MM.1S (cell line): ENCODE measurements around the gene NUP62.

ENCODE experiments used
- DNase-seq: peaks from one replicate; pipeline ENCODE4 v3.0.0-alpha.2; 2015
- H2AFZ ChIP-seq: fragments of 300-600 bp; sonication (generic); 2 replicates; pipeline ENCODE4 v1.6.0; 2016; ENCODE audit warnings: antibody characterized with exemption, low read length
- H3F3A ChIP-seq: fragments of 300-600 bp; sonication (generic); 2 replicates; pipeline ENCODE4 v1.6.1; 2016; ENCODE audit warnings: mild to moderate bottlenecking, antibody characterized with exemption, low read length, moderate library complexity, mixed read lengths; ENCODE audit not compliant: insufficient read depth
- H3K27ac ChIP-seq: fragments of 300-600 bp; sonication (generic); 2 replicates; pipeline ENCODE4 v1.5.1; 2016; ENCODE audit warnings: mild to moderate bottlenecking, low read length
- H3K27me3 ChIP-seq: fragments of 300-600 bp; sonication (generic); replicated peaks from 2 replicates; pipeline ENCODE4 v1.6.0; 2016; ENCODE audit warnings: low read length; ENCODE audit not compliant: insufficient read depth
- H3K36me3 ChIP-seq: fragments of 300-600 bp; sonication (generic); replicated peaks from 2 replicates; pipeline ENCODE4 v1.6.1; 2016; ENCODE audit warnings: mild to moderate bottlenecking, low read length, mixed read lengths; ENCODE audit not compliant: insufficient read depth
- H3K4me1 ChIP-seq: fragments of 300-600 bp; sonication (generic); 2 replicates; pipeline ENCODE4 v1.6.1; 2016; ENCODE audit warnings: low read length, mixed read lengths
- H3K4me2 ChIP-seq: fragments of 300-600 bp; sonication (generic); 2 replicates; pipeline ENCODE4 v1.6.0; 2016; ENCODE audit warnings: low read depth, low read length
- H3K4me3 ChIP-seq: fragments of 300-600 bp; sonication (generic); 2 replicates; pipeline ENCODE4 v1.5.1; 2016; ENCODE audit warnings: low read length, mixed read lengths
- H3K79me2 ChIP-seq: fragments of 300-600 bp; sonication (generic); 2 replicates; pipeline ENCODE4 v1.6.1; 2016; ENCODE audit warnings: mixed run types, low read length, mixed read lengths
- H3K9ac ChIP-seq: fragments of 300-600 bp; sonication (generic); 2 replicates; pipeline ENCODE4 v1.6.1; 2016; ENCODE audit warnings: low read length, mixed read lengths
- H3K9me2 ChIP-seq: fragments of 300-600 bp; sonication (generic); replicated peaks from 2 replicates; pipeline ENCODE4 v1.6.1; 2016; ENCODE audit warnings: mild to moderate bottlenecking, low read length, mixed read lengths; ENCODE audit not compliant: insufficient read depth
- H3K9me3 ChIP-seq: fragments of 300-600 bp; sonication (generic); replicated peaks from 2 replicates; pipeline ENCODE4 v1.6.1; 2016; ENCODE audit warnings: mild to moderate bottlenecking, low read length, mixed read lengths; ENCODE audit not compliant: insufficient read depth
- H4K20me1 ChIP-seq: fragments of 300-600 bp; sonication (generic); 2 replicates; pipeline ENCODE4 v1.6.1; 2016; ENCODE audit warnings: mild to moderate bottlenecking, low read length, moderate library complexity, mixed read lengths; ENCODE audit not compliant: insufficient read depth
- EZH2 ChIP-seq: fragments of 300-600 bp; sonication (generic); optimal IDR thresholded peaks from 2 replicates; pipeline ENCODE3; 2017; ENCODE audit warnings: low read depth, mild to moderate bottlenecking, antibody characterized with exemption, low read length, mixed read lengths
- EZH2phosphoT487 ChIP-seq: fragments of 300-600 bp; sonication (generic); IDR thresholded peaks from 2 replicates; pipeline ENCODE4 v1.6.1; 2018; ENCODE audit warnings: antibody characterized with exemption, low read length
- TF ChIP-seq, protein P1 (sequence below): fragments of 300-600 bp; sonication (generic); IDR thresholded peaks from 2 replicates; pipeline ENCODE4 v1.5.1; 2016; ENCODE audit warnings: antibody characterized with exemption, low read length, mixed read lengths

NUP62 gene

DNA sequence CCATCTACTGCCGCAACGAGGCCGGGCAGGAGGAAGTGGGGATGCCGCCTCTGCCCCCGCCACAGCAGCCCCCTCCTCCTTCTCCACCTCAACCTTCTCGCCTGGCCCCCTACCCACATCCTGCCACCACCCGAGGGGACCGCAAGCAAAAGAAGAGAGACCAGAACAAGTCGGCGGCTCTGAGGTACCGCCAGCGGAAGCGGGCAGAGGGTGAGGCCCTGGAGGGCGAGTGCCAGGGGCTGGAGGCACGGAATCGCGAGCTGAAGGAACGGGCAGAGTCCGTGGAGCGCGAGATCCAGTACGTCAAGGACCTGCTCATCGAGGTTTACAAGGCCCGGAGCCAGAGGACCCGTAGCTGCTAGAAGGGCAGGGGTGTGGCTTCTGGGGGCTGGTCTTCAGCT, 3.4 kb upstream of the NUP62 start:
- DNase-seq, result no peak
- H3K4me2 ChIP-seq, result no peak overlapping the region
- no peak overlapping the region for H3K9ac ChIP-seq
- no peak for TF ChIP-seq EZH2
- TF ChIP-seq, protein P1, sequence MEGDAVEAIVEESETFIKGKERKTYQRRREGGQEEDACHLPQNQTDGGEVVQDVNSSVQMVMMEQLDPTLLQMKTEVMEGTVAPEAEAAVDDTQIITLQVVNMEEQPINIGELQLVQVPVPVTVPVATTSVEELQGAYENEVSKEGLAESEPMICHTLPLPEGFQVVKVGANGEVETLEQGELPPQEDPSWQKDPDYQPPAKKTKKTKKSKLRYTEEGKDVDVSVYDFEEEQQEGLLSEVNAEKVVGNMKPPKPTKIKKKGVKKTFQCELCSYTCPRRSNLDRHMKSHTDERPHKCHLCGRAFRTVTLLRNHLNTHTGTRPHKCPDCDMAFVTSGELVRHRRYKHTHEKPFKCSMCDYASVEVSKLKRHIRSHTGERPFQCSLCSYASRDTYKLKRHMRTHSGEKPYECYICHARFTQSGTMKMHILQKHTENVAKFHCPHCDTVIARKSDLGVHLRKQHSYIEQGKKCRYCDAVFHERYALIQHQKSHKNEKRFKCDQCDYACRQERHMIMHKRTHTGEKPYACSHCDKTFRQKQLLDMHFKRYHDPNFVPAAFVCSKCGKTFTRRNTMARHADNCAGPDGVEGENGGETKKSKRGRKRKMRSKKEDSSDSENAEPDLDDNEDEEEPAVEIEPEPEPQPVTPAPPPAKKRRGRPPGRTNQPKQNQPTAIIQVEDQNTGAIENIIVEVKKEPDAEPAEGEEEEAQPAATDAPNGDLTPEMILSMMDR, result no peak
- TF ChIP-seq EZH2phosphoT487, result no peak
- H3K9me3 ChIP-seq, result no peaks in the 10 kb centered on the region
- H3K4me1 ChIP-seq, result peaks cover 9% of the 10 kb centered on the region
- H2AFZ ChIP-seq, result no peak overlapping the region
- H3K36me3 ChIP-seq, result peaks cover 2% of the 10 kb centered on the region; the same call in 1 of the 2 replicates
- no peak overlapping the region for H3K27ac ChIP-seq
- no peaks in the 10 kb centered on the region for H4K20me1 ChIP-seq
- no peak overlapping the region for H3K4me3 ChIP-seq
- H3F3A ChIP-seq, result peaks cover 3% of the 10 kb centered on the region
- H3K27me3 ChIP-seq, result no peaks in the 10 kb centered on the region
- H3K79me2 ChIP-seq, result peaks cover 16% of the 10 kb centered on the region
- H3K9me2 ChIP-seq, result no peaks in the 10 kb centered on the region

DNA sequence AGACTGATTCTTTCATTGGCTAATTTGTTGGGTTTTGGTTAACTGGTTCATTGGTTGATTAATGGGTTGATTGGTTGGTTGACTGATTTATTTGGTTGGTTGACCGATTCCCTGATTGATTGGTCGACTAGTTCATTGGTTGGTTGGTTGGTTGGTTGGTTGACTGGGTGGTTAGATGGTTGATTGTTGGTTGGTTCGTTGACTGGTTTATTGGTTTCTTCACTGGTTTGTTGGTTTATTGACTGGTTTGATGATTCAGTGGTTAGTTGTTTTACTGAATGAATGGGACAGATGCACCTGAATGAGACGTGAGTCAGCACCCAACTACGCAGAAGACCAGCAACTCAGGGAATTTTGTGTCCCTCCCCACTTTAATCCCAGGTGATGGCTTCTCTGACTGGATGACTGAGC, 2.7 kb upstream of the NUP62 start:
- H3F3A ChIP-seq, result peaks cover 3% of the 10 kb centered on the region
- peaks cover 16% of the 10 kb centered on the region for H3K4me1 ChIP-seq
- no peak overlapping the region for H3K4me3 ChIP-seq
- H3K9ac ChIP-seq, result no peak overlapping the region
- no peak for DNase-seq
- no peaks in the 10 kb centered on the region for H3K9me2 ChIP-seq
- H3K36me3 ChIP-seq, result peaks cover 6% of the 10 kb centered on the region; the same call in 1 of the 2 replicates
- no peak overlapping the region for H3K4me2 ChIP-seq
- TF ChIP-seq, protein P1, result no peak
- TF ChIP-seq EZH2phosphoT487 (no peak), EZH2 (no peak)
- no peaks in the 10 kb centered on the region for H3K27me3 ChIP-seq
- H3K9me3 ChIP-seq, result no peaks in the 10 kb centered on the region
- no peak overlapping the region for H3K27ac ChIP-seq
- no peaks in the 10 kb centered on the region for H4K20me1 ChIP-seq
- H2AFZ ChIP-seq, result no peak overlapping the region
- H3K79me2 ChIP-seq, result peaks cover 23% of the 10 kb centered on the region

DNA sequence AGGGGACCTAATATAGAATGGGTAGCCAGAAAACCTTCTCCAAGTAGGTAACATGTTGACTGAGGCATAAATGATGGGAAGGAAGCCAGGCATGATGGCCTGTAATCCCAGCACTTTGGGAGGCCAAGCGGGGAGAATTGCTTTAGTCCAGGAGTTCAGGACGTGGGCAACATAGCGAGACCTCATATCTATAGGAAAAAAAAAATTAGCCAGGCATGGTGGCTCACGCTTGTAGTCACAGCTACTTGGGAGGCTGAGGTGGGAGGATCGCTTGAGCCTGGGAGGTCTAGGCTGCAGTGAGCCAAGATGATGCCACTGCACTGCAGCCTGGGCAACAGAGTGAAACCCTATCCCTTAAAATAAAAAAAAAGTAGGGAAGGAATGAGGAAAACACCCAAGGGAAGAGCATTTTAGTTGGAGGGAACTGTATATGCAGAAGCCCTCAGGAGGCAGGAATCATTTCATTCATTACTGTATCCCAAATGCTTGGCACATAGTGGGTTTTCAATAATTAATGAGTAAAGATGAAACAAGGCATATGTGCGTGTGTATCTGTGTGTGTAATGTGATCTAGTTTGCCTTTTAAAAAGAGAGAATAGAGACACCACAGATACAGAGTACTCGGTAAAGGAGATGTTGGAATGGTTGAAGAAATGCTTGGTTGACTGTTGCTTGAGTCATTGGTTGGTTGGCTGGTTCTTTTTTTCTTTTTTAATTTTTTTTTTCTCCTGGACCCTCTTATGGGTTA, 2.2 kb upstream of the NUP62 start:
- peaks cover 17% of the 10 kb centered on the region for H3K4me1 ChIP-seq
- H3K36me3 ChIP-seq, result peaks cover 10% of the 10 kb centered on the region; the same call in 1 of the 2 replicates
- H3K4me2 ChIP-seq, result no peak overlapping the region
- H3K27ac ChIP-seq, result no peak overlapping the region
- no peak overlapping the region for H3K9ac ChIP-seq
- no peak for DNase-seq
- no peaks in the 10 kb centered on the region for H3K9me3 ChIP-seq
- peaks cover 3% of the 10 kb centered on the region for H3F3A ChIP-seq
- H2AFZ ChIP-seq, result no peak overlapping the region
- H3K79me2 ChIP-seq, result peaks cover 29% of the 10 kb centered on the region
- H3K27me3 ChIP-seq, result no peaks in the 10 kb centered on the region
- H3K9me2 ChIP-seq, result no peaks in the 10 kb centered on the region
- TF ChIP-seq, protein P1, result no peak
- H3K4me3 ChIP-seq, result no peak overlapping the region
- no peaks in the 10 kb centered on the region for H4K20me1 ChIP-seq
